ENCODE results near the gene CCDC71.

The CCDC71 gene

GRCh38 chr3:49173116-49173791, 7.1 kb upstream of the CCDC71 start (continued):
- no peak for TF ChIP-seq MYNN (tag by site-specific recombination; IDR thresholded peaks at IDR 0.05; ENCODE audit: borderline replicate concordance)
- no peak for TF ChIP-seq KLF8 (tag by site-specific recombination; IDR thresholded peaks at IDR 0.05)
- TF ChIP-seq PRDM10 (tag by site-specific recombination; IDR thresholded peaks at IDR 0.05) = no peak
- TF ChIP-seq ZNF707 (tag by site-specific recombination; IDR thresholded peaks at IDR 0.05) = no peak
- no peak for TF ChIP-seq ZBTB10 (tag by site-specific recombination; IDR thresholded peaks at IDR 0.05)
- TF ChIP-seq ZNF626 (tag by site-specific recombination; IDR thresholded peaks at IDR 0.05) = no peak
- no peak for TF ChIP-seq ZNF2 (tag by site-specific recombination; IDR thresholded peaks at IDR 0.05)
- no peak for TF ChIP-seq ZNF837 (tag by site-specific recombination; IDR thresholded peaks at IDR 0.05)
- TF ChIP-seq ZNF660 (tag by site-specific recombination; IDR thresholded peaks at IDR 0.05) = 0 out of 2 replicates have a peak, but pooled peaks have one; percentile 39
- no peak for TF ChIP-seq ZNF580 (tag by site-specific recombination; IDR thresholded peaks at IDR 0.05)
- no peak for TF ChIP-seq ZNF280C (tag by site-specific recombination; IDR thresholded peaks at IDR 0.05)
- no peak for TF ChIP-seq ZNF514 (tag by site-specific recombination; IDR thresholded peaks at IDR 0.05)
- TF ChIP-seq ZNF585B (tag by site-specific recombination; IDR thresholded peaks at IDR 0.05) = no peak
- no peak for TF ChIP-seq BCL11B (tag by site-specific recombination; IDR thresholded peaks at IDR 0.05; ENCODE audit: low read depth)
- TF ChIP-seq ZFHX2 (tag by site-specific recombination; conservative IDR thresholded peaks at IDR 0.05) = peak; percentile 59
- no peak for TF ChIP-seq ZNF311 (tag by site-specific recombination; IDR thresholded peaks at IDR 0.05; ENCODE audit: borderline replicate concordance)
- no peak for TF ChIP-seq SP2 (tag by site-specific recombination; IDR thresholded peaks at IDR 0.05)
- no peak for TF ChIP-seq ZNF274 (IDR thresholded peaks at IDR 0.05; ENCODE audit: low read length)
- TF ChIP-seq ZNF274 (tag by site-specific recombination; IDR thresholded peaks at IDR 0.05; ENCODE audit: borderline replicate concordance) = no peak
- no peak for TF ChIP-seq SETDB1 (IDR thresholded peaks at IDR 0.05; ENCODE audit: insufficient read length, low read length)
- no peak for TF ChIP-seq KLF16 (tag by site-specific recombination; IDR thresholded peaks at IDR 0.05)
- no peak for TF ChIP-seq ZNF202 (tag by site-specific recombination; IDR thresholded peaks at IDR 0.05; ENCODE audit: borderline replicate concordance)
- no peak for TF ChIP-seq ZNF521 (tag by site-specific recombination; IDR thresholded peaks at IDR 0.05)
- peak; percentile 40; the same call in 1 of the 2 replicates for TF ChIP-seq KLF9 (tag by site-specific recombination; IDR thresholded peaks at IDR 0.05; ENCODE audit: low read depth)
- no peak for TF ChIP-seq ZBTB20 (tag by site-specific recombination; IDR thresholded peaks at IDR 0.05)
- no peak for TF ChIP-seq INSM2 (tag by site-specific recombination; IDR thresholded peaks at IDR 0.05)

All from HEK293 (cell line).